SK-N-SH (cell line): ENCODE measurements around the gene DLG2.

Source experiments
- POLR2AphosphoS5 ChIP-seq: IDR thresholded peaks from 2 replicates; pipeline ENCODE4 v1.6.1; 2012; ENCODE audit warnings: low read depth, low read length
- TAF1 ChIP-seq: IDR thresholded peaks from 2 replicates; pipeline ENCODE4 v1.6.1; 2012; ENCODE audit warnings: low read depth, mild to moderate bottlenecking, low read length, moderate library complexity, borderline replicate concordance
- TF ChIP-seq, protein P1 (sequence below): fragments of 200-600 bp; sonication (generic); IDR thresholded peaks from 2 replicates; pipeline ENCODE4 v1.6.1; 2017; ENCODE audit warnings: antibody characterized with exemption, mild to moderate bottlenecking, moderate library complexity

DNA sequence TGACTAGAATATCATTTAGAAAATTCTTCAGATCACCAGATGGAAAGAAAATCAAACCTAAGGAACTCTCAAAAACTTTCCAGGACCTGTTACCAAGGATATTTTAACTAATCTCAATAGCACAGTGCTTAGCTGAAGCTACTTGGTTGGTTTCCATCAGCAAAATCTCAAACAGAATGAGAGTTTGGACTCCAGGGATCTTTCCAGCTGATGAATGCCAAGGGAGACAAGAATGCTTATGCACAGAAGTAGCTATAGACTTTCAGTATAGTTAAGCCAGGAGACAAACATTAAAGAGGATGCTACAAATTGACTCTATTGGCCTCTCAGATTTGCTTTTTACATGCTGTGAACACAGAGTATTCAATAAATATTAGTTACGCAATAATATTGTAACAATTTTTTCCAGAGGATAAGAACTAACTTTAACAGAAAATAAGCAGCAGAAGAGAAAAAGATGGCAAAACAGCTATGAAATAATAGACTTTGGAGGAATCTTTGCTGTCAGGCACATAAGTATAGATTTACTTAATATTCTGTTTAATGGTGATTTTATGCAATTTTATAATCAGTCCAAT is 331.4 kb downstream of the DLG2 start:
- TF ChIP-seq POLR2AphosphoS5 (no peak), TAF1 (no peak)
- TF ChIP-seq, protein P1, sequence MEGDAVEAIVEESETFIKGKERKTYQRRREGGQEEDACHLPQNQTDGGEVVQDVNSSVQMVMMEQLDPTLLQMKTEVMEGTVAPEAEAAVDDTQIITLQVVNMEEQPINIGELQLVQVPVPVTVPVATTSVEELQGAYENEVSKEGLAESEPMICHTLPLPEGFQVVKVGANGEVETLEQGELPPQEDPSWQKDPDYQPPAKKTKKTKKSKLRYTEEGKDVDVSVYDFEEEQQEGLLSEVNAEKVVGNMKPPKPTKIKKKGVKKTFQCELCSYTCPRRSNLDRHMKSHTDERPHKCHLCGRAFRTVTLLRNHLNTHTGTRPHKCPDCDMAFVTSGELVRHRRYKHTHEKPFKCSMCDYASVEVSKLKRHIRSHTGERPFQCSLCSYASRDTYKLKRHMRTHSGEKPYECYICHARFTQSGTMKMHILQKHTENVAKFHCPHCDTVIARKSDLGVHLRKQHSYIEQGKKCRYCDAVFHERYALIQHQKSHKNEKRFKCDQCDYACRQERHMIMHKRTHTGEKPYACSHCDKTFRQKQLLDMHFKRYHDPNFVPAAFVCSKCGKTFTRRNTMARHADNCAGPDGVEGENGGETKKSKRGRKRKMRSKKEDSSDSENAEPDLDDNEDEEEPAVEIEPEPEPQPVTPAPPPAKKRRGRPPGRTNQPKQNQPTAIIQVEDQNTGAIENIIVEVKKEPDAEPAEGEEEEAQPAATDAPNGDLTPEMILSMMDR = no peak
